RCC 7860 (cell line): Measurements from ENCODE around the gene CLEC18A.
A peak's percentile ranks its signal among the peaks of the same experiment; 100 is the strongest.
"Not testable (repeated sequence)": the region's sequence is repeated elsewhere in the genome, so short reads cannot be mapped to it uniquely, and the experiment has no call there.

Source experiments
- DNase-seq: peaks from one replicate; pipeline ENCODE4 v3.0.0-alpha.2; 2015; ENCODE audit warnings: low spot score
- FAIRE-seq: peaks from 2 replicates; lab custom pipeline; 2012; peaks lifted over from hg19 to GRCh38; lab: Jason Lieb, UNC

Gene CLEC18A

GRCh38 chr16:69951672-69952031 is 518 bp downstream of the CLEC18A start:
- not testable (repeated sequence) for FAIRE-seq, DNase-seq

DNA sequence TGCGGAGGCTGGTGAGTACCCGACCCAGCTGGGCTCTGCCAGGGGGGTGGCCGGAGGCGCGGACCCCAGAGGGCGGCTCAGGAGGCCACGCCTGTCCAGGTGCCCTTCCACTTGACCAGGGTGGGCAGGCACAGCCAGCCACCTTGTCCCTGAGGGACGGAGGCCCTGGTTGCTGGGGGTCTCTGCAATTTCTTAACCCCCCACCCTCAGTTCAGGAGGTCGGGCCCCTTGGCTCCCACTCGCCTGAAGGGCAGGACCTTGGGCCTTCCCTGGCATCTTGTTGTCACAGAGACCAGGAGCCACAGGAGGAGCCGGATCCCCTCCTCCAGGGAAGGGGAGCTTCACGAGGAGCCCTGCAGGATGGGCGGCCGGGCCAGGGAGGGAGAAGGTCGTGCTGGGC is 982 bp downstream of the CLEC18A start:
- FAIRE-seq, DNase-seq: not testable (repeated sequence)

GRCh38 chr16:69952572-69953355 is 1.6 kb downstream of the CLEC18A start:
- not testable (repeated sequence) for DNase-seq, FAIRE-seq

DNA sequence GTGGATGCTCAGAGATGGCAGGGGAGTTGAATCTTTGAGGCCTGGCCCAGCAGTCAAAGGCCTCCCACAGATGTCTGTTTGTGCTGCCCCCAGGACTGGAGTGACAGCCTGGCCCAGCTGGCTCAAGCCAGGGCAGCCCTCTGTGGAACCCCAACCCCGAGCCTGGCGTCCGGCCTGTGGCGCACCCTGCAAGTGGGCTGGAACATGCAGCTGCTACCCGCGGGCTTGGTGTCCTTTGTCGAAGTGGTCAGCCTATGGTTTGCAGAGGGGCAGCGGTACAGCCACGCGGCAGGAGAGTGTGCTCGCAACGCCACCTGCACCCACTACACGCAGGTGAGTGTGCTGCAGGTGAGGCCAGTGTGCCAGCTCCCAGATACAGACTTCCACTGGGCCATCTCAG is 3.1 kb downstream of the CLEC18A start:
- FAIRE-seq, result not testable (repeated sequence)

DNA sequence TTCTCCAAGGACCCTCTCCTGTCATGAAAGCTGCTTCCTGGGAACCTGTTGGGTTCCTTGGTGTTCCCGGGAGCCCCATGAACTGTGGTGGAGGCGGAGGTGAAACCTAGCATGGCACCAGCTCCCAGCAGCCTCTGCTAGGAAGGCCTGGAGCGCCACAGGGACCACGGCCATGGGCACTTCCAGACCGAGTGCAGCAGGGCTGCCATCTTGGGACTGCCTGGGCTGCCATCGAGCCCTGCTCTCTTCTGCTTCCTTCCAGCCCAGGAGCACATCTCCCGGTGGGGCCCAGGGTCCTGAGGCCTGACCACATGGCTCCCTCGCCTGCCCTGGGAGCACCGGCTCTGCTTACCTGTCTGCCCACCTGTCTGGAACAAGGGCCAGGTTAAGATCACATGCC is 12.2 kb downstream of the CLEC18A start:
- FAIRE-seq, DNase-seq: not testable (repeated sequence)

More for the DNA sequence above, 3.1 kb downstream of the CLEC18A start:
- not testable (repeated sequence) for DNase-seq

- not testable (repeated sequence) for FAIRE-seq, DNase-seq
These were observed 14.0 kb downstream of the CLEC18A start for GRCh38 chr16:69964960-69965660.

- FAIRE-seq, DNase-seq: not testable (repeated sequence)
These were observed 14.5 kb downstream of the CLEC18A start for GRCh38 chr16:69965661-69966054.

DNA sequence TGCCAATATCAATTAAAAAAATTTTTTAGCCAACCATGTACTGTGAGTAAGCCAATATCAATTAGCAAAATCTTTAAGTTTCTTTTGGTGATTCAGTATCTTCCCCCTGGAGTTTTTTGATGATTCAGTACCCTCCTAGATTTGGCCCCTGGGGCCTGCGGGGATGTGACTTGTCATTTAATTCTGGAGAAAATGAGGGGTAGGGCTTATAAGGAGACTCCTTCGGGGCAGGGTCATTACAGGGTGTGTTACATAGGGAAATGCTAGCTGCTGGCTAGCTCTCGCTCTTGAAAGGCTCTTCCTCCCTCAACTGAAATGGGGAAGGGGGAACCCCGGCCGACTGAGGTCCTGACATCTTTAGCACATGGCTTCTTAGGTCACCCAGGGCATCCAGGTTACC is 16.6 kb downstream of the CLEC18A start:
- not testable (repeated sequence) for DNase-seq, FAIRE-seq

- not testable (repeated sequence) for FAIRE-seq, DNase-seq
These were observed 17.0 kb downstream of the CLEC18A start for GRCh38 chr16:69968125-69968524.

GRCh38 chr16:69969657-69970056 is 18.5 kb downstream of the CLEC18A start:
- FAIRE-seq, result not testable (repeated sequence)

DNA sequence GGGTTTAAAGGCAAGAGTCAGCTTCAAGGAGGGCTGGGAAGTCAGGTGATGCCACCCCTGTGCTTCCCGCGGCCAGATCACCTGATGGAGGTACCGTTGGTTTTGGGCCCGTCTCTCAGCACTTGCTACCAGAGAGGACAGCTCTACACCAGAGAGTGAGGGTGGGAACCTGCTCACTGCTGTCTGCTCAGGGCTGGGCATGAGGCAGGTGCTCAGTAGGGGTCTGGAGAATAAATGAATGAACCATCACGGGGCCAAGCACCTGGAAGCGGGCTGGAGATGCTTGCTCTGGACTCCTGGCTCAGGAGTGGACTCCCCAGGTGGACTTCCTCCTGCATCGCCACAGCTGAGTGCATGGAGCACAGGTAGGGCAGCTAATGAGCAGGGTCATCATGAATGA is 21.0 kb downstream of the CLEC18A start:
- not testable (repeated sequence) for DNase-seq, FAIRE-seq

More at GRCh38 chr16:69969657-69970056, 18.5 kb downstream of the CLEC18A start:
- DNase-seq, result not testable (repeated sequence)

DNA sequence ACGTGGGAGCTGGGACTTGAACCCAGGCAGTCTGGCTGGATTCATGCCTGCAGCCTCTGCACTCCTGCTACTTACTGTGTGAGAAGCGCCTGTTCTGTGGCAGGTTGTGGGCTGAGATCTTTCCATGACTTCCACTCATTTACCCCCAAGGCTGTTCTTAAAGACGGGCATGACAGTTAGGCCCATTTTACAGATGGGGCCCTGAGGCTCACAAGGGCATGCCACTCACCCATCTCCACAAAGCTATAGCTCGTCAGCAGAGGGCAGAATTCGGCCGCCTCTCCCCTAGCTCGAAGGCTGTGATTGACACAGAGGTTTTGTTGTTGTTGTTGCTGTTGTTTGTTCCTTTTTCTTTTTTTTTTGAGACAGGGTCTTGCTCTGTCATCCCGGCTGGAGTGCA is 21.8 kb downstream of the CLEC18A start:
- not testable (repeated sequence) for DNase-seq, FAIRE-seq

DNA sequence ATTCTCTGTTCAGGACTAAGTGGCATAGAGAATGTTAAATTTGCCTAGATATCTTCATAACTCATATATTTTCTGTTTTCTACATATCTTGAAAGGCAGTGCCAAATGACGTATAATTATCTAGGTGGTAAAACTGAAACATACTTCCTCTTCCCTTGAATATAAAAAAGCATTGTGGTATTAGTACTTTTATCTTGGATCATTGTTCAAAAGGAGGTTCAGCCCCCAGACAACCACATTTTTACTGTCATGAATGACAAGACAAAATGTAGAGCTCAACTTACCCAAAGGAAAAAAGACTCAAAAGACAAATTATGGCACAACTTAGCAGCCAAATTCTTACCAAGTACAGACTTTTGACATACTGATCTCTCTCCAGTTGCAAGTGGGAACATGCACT is 34.1 kb downstream of the CLEC18A start:
- not testable (repeated sequence) for FAIRE-seq, DNase-seq

GRCh38 chr16:69997956-69998355 is 46.8 kb downstream of the CLEC18A start:
- DNase-seq, result peak; percentile 70
- FAIRE-seq, result not testable (repeated sequence)

DNA sequence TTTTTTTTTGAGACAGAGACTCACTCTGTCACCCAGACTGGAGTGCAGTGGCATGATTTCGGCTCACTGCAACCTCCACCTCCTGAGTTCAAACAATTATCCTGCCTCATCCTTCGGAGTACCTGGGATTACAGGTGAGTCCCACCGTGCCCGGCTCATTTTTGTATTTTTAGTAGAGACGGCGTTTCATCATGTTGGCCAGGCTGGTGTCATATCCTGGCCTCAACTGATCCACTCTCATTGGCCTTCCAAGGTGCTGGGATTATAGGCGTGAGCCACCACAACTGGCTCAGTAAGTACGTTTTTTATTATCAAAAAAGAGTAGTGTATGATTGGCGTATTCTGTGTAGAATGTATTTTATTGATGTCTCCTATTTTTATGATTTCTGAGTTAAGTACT is 48.7 kb downstream of the CLEC18A start:
- DNase-seq, FAIRE-seq: not testable (repeated sequence)

DNA sequence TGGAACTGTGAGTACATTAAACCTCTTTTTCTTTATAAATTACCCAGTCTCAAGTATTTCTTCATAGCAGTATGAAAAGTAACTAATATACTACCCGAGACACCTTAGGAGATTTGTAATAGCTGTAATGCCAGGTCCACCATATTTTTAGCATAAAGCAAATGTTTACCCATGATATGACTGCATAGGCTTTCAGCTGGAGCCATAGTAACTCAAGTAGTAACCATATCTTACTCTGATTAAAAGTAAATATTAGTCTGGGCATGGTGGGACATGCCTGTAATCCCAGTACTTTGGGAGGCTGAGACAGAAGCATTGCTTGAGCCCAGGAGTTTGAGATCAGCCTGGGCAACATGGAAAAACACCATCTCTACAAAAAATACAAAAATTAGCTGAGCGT is 52.4 kb downstream of the CLEC18A start:
- FAIRE-seq, DNase-seq: not testable (repeated sequence)

DNA sequence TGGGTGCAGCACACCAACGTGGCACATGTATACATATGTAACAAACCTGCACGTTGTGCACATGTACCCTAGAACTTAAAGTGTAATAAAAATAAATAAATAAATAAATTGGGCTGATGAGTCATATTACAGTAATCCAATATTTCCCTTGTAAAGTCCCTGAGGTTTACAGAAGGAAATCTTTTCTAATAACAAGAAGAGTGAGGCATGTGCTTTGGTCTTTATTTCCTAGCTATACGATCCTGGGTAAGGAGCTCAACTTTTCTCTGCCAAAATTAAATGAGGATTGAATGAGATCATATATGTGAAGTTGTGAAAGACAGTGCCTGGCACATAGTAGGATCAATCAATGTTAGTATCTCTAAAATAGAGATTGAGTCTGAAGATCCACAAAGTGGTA is 57.5 kb downstream of the CLEC18A start:
- FAIRE-seq, DNase-seq: not testable (repeated sequence)

- DNase-seq, FAIRE-seq: not testable (repeated sequence)
These were observed 59.5 kb downstream of the CLEC18A start for GRCh38 chr16:70010615-70011014.

DNA sequence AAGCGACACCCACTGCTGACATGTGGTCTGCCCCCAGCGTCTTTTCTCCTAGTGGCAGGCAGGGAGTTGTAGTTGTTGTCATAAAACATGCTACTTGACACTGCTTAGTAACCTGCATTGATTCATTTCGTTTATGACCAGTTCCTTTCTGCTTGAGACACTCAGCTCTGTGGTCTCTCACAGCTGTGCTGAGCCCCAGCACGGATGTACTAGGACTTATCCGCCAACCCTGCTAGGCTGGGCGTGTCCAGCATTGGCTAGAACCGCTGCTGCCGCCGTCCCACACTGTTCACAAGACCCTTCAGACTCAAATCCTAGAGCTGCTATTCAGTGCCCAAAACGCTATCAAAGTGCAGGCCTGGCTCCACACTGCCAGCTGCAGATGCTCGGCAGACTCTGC is 60.0 kb downstream of the CLEC18A start:
- not testable (repeated sequence) for DNase-seq, FAIRE-seq

GRCh38 chr16:70012354-70012753 is 61.2 kb downstream of the CLEC18A start:
- not testable (repeated sequence) for DNase-seq, FAIRE-seq

DNA sequence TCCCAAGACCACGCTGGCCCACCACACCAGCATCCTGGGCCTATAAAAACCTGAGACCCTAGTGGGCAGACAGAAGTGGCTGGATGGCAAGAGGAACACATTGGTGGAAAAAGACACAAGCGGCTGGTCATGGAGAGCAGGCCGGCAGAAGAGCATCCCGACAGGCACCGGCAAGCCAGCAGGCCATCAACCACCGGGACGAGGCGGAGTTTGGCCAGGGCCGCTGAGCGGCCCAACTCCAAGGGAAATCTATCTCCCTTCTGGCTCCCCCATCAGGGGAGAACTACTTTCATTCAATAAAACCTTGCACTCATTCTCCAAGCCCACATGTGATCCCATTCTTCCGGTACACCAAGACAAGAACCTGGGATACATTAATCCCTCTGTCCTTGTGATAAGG is 61.8 kb downstream of the CLEC18A start:
- FAIRE-seq, result not testable (repeated sequence)

More for the DNA sequence above, 61.8 kb downstream of the CLEC18A start:
- DNase-seq, result not testable (repeated sequence)
